Natural killer cell (primary cell): Measurements from ENCODE around the gene EPHB2. TPM values are rescaled to one million over a fixed set of nuclear protein-coding genes. Genes with fewer than 3 reads are reported as not detected.

Experiments used
- ATAC-seq, 3 donors: fragments of 150-1000 bp in 2 of 3; fragments of 200-7000 bp in 1 of 3; cut with Tn5 transposase; 1 replicate in 1 of 3; 2 replicates in 2 of 3; pipeline ENCODE4 v1.10.0; 2021; ENCODE audit warnings: mild to moderate bottlenecking in 2 of 3, moderate library complexity in 2 of 3
- DNase-seq, 2 donors: peaks; one replicate each; pipeline versions ENCODE4 v3.0.0 to v3.0.0-alpha.2; 2013 to 2021; ENCODE audit warnings: mixed read lengths in 1 of 2
- H3K27ac ChIP-seq: one replicate; pipeline ENCODE4 v1.5.1; 2013; ENCODE audit warnings: mild to moderate bottlenecking, low read length
- H3K27me3 ChIP-seq: one replicate; pipeline ENCODE4 v1.6.1; 2013; ENCODE audit warnings: low read length; ENCODE audit not compliant: control insufficient read depth, insufficient read depth
- H3K36me3 ChIP-seq: one replicate; pipeline ENCODE4 v1.6.1; 2013; ENCODE audit warnings: low read length; ENCODE audit not compliant: control insufficient read depth, insufficient read depth
- H3K4me1 ChIP-seq: one replicate; pipeline ENCODE4 v1.6.1; 2013; ENCODE audit warnings: low read length; ENCODE audit not compliant: control insufficient read depth, insufficient read depth
- H3K4me3 ChIP-seq: one replicate; pipeline ENCODE4 v1.5.1; 2013; ENCODE audit warnings: low read length
- H3K9me3 ChIP-seq: one replicate; pipeline ENCODE4 v1.6.1; 2013; ENCODE audit warnings: low read length; ENCODE audit not compliant: control insufficient read depth, insufficient read depth
- H3K27ac Mint-ChIP-seq, 2 donors: one replicate each; pipeline ENCODE4 v1.8.0; 2022; ENCODE audit warnings: mild to moderate bottlenecking in 2 of 2, mixed read lengths in 2 of 2, moderate library complexity in 1 of 2
- H3K27me3 Mint-ChIP-seq, 2 donors: one replicate each; pipeline ENCODE4 v1.8.0; 2022; ENCODE audit warnings: low read depth in 2 of 2, mixed read lengths in 2 of 2
- H3K36me3 Mint-ChIP-seq: one replicate; pipeline ENCODE4 v1.8.0; 2022; ENCODE audit warnings: mixed read lengths
- H3K4me1 Mint-ChIP-seq, 2 donors: one replicate each; pipeline ENCODE4 v1.8.0; 2022; ENCODE audit warnings: mixed read lengths in 2 of 2
- H3K4me3 Mint-ChIP-seq: one replicate; pipeline ENCODE4 v1.8.0; 2022; ENCODE audit warnings: mild to moderate bottlenecking, moderate library complexity, mixed read lengths
- H3K9me3 Mint-ChIP-seq, 2 donors: one replicate each; pipeline ENCODE4 v1.8.0; 2022; ENCODE audit warnings: mixed read lengths in 2 of 2
- WGBS: methylation state at CpG from one replicate; pipeline ENCODE4 v1.1.7; 2013; ENCODE audit warnings: missing lambda C conversion rate; ENCODE audit not compliant: insufficient coverage; 5-methylcytosine and 5-hydroxymethylcytosine counted together
- intact Hi-C: fragments of 100-400 bp; cut with micrococcal nuclease; formaldehyde crosslinking; loops from one replicate; pipeline ENCODE4 v1.14.2; 2022
- total RNA-seq, 4 donors: library from RNA; stranded (reverse); fragments of 120-200 nt in 1 of 4; gene quantifications; one replicate each; pipeline versions ENCODE4 v1.2.3 to v1.2.4, GENCODE V29; 2013 to 2022
- TF ChIP-seq, protein P1 (sequence below): fragments of 200-600 bp; IDR thresholded peaks from one replicate; pipeline ENCODE4 v1.8.0; 2022; ENCODE audit warnings: antibody characterized with exemption

The EPHB2 gene
- total RNA-seq, 3 donors from 2014 or later (not counting 1 experiment from before 2014, with no cell fraction given), result 0.14 to 0.23 TPM; not detected in 1

DNA sequence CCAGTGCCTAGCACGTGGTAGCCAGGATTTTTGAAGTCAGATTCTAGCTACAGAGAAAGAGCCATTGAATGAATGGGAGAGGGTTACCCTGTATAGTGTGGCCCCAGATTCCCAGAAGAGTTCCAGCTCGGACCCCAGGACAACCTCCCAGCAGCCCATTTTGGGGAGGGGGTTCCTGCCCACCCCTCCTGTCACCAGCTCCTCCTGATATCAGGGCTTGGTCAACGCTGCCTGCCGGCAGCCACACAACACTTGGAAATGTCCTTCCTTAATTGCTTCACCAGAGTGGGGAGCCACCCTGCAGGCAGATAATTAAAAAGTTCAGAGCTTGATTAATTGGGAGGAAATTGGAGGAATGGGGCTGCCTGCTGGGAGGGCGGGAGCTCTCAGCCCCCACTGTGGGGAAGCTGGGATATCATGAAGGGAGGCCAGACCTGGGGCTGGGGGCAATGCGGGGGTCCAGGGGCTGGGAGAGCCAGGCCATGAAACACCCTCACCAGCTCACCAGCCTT is 141.6 kb downstream of the EPHB2 start:
- 78% methylated on average over 3 of the region's 6 CpGs for WGBS
- no peak for ATAC-seq
- TF ChIP-seq, protein P1, sequence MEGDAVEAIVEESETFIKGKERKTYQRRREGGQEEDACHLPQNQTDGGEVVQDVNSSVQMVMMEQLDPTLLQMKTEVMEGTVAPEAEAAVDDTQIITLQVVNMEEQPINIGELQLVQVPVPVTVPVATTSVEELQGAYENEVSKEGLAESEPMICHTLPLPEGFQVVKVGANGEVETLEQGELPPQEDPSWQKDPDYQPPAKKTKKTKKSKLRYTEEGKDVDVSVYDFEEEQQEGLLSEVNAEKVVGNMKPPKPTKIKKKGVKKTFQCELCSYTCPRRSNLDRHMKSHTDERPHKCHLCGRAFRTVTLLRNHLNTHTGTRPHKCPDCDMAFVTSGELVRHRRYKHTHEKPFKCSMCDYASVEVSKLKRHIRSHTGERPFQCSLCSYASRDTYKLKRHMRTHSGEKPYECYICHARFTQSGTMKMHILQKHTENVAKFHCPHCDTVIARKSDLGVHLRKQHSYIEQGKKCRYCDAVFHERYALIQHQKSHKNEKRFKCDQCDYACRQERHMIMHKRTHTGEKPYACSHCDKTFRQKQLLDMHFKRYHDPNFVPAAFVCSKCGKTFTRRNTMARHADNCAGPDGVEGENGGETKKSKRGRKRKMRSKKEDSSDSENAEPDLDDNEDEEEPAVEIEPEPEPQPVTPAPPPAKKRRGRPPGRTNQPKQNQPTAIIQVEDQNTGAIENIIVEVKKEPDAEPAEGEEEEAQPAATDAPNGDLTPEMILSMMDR, result no peak
- Mint-ChIP-seq H3K4me3 (no peak overlapping the region), H3K4me1 (peaks cover 0 to 5% of the 10 kb centered on the region in 2 donors), H3K36me3 (no peaks in the 10 kb centered on the region), H3K27ac (no peak overlapping the region), H3K9me3 (no peaks in the 10 kb centered on the region), H3K27me3 (peaks cover 9 to 23% of the 10 kb centered on the region in 2 donors)
- H3K27me3 ChIP-seq, result no peaks in the 10 kb centered on the region
- H3K4me1 ChIP-seq, result peaks cover 3% of the 10 kb centered on the region
- H3K36me3 ChIP-seq, result no peaks in the 10 kb centered on the region
- intact Hi-C loops, result no loop called here
- H3K9me3 ChIP-seq, result no peaks in the 10 kb centered on the region
- H3K27ac ChIP-seq, result no peak overlapping the region
- no peak overlapping the region for H3K4me3 ChIP-seq
- DNase-seq, result no peak

DNA sequence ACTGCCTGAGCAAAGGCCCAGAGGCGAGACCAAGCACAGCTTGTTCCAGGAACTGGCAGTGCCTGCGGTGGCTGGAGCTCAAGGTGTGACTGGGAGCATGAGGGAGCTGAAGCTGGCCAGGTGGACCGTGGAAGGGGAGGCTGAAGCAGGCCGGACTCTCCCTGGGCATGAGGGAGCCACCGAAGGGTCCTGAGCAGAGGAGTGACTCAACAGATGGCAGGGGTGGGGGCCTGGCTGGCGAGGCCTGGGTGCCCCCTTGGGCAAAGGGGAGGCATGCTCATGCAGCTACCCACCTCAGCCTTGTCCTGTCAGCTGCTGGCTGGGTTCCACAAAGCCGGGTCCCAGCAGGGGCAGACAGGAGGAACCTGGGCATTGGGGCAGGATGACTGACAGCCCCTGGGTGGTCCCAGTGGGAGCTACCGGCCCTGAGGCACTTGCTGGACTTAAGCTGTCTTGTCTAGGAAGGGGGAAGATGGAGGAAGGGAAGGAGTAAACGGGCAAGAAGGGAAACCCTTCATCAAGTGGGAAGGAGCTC is 143.1 kb downstream of the EPHB2 start:
- no peaks in the 10 kb centered on the region for H3K36me3 ChIP-seq
- no peak for DNase-seq
- Mint-ChIP-seq H3K4me3 (no peak overlapping the region), H3K9me3 (no peaks in the 10 kb centered on the region), H3K27ac (no peak overlapping the region), H3K4me1 (peaks cover 0 to 5% of the 10 kb centered on the region in 2 donors), H3K27me3 (peaks cover 7 to 10% of the 10 kb centered on the region in 2 donors), H3K36me3 (no peaks in the 10 kb centered on the region)
- no peak for ATAC-seq
- H3K27ac ChIP-seq, result no peak overlapping the region
- TF ChIP-seq, protein P1, result no peak
- 86% methylated on average over 9 of the region's 9 CpGs for WGBS
- intact Hi-C loops, result no loop called here
- no peak overlapping the region for H3K4me3 ChIP-seq
- H3K27me3 ChIP-seq, result no peaks in the 10 kb centered on the region
- no peaks in the 10 kb centered on the region for H3K9me3 ChIP-seq
- peaks cover 3% of the 10 kb centered on the region for H3K4me1 ChIP-seq

DNA sequence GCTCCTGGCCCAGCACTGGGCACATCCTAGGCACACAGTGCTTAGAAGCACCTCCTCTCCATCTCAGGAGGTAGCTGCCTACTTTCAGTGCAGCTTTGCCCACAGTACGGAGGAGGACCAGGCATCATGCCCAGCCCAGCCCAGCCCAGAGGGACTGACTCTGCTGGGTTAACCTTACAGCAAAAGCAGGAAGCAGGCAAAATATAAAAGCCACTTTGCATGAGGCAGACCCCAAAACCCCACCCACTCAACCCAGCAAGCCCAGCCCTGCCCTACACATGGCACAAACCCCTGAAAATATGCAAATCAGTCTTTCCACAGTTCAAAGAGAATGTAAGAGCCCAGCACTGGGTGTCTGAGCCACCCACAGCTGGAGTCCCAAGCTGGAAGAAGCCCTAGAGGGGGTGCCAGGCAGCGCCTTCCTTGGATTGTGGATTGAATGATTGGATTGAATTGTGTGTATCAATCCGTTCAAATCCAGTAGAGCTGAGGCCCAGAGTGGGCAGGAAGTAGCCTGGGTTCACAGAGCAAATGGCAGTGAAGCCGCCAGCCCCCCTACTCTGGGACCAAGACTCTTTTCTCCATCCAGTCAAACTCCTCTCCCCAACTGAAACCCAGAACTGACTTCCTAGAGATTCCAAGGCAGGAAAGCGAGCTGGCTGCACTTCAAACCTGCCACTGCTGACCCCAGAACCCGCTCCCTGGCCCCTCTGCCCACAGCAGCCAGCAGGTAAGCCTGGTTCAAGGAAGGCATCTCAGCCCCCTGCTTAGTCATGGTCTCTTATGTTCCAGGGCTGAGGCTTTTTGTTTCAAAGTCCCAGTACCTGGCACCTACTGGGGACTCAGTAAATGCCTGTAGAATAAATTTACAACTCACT is 144.3 kb downstream of the EPHB2 start:
- no peak overlapping the region for H3K27ac ChIP-seq
- H3K27me3 Mint-ChIP-seq, result peaks cover 7% of the 10 kb centered on the region in 2 donors
- DNase-seq, result no peak
- no peaks in the 10 kb centered on the region for H3K9me3 ChIP-seq
- no peak overlapping the region for H3K27ac Mint-ChIP-seq
- TF ChIP-seq, protein P1, result no peak
- H3K4me1 ChIP-seq, result peaks cover 3% of the 10 kb centered on the region
- H3K36me3 ChIP-seq, result no peaks in the 10 kb centered on the region
- peaks cover 0 to 5% of the 10 kb centered on the region in 2 donors for H3K4me1 Mint-ChIP-seq
- no peaks in the 10 kb centered on the region for H3K36me3 Mint-ChIP-seq
- 62% methylated on average over 6 of the region's 6 CpGs for WGBS
- H3K4me3 Mint-ChIP-seq, result no peak overlapping the region
- no peak for ATAC-seq
- H3K27me3 ChIP-seq, result no peaks in the 10 kb centered on the region
- H3K9me3 Mint-ChIP-seq, result no peaks in the 10 kb centered on the region
- intact Hi-C loops, result no loop called here
- no peak overlapping the region for H3K4me3 ChIP-seq
